Loucy (cell line): ENCODE results near the gene ALAS1.

ENCODE experiments used
- EZH2phosphoT487 ChIP-seq: fragments of 200-600 bp; IDR thresholded peaks from 2 replicates; pipeline ENCODE4 v1.6.1; 2018; ENCODE audit warnings: antibody characterized with exemption, mild to moderate bottlenecking, moderate library complexity, borderline replicate concordance
- TF ChIP-seq, protein P1 (sequence below): fragments of 200-600 bp; sonication (generic); conservative IDR thresholded peaks from 2 replicates; pipeline ENCODE4 v1.5.1; 2014; ENCODE audit warnings: mild to moderate bottlenecking, antibody characterized with exemption, low read length

DNA sequence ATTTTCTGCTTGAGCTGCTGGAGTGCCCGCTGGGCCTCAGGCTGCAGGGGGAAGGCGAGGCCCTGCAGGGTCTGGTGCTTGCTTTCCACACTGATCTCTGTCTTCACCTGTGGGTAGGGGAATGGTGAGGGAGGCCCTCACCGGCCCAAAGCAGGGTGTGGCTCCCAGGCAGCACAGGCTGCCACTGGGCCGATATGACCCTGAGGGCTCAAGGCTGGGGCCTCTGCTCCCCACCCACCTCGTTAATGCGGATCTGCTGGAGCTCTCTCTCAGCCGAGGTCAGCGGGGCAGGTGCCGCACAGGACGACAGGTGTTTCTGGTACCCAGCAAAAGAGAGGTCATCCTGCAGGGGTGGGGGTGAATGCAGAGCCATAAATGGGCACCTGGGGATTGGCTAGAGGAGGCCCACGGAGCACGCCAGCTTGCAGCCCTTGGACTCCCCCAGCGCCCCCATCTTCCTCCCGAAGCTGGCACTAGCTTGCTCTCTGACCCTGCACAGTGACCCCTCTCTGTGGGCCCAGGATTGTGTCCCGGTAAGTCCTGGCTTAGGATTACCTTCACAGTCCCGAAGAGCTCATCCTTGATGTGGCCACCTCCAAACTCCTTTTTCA, 33.0 kb downstream of the ALAS1 start:
- TF ChIP-seq, protein P1, sequence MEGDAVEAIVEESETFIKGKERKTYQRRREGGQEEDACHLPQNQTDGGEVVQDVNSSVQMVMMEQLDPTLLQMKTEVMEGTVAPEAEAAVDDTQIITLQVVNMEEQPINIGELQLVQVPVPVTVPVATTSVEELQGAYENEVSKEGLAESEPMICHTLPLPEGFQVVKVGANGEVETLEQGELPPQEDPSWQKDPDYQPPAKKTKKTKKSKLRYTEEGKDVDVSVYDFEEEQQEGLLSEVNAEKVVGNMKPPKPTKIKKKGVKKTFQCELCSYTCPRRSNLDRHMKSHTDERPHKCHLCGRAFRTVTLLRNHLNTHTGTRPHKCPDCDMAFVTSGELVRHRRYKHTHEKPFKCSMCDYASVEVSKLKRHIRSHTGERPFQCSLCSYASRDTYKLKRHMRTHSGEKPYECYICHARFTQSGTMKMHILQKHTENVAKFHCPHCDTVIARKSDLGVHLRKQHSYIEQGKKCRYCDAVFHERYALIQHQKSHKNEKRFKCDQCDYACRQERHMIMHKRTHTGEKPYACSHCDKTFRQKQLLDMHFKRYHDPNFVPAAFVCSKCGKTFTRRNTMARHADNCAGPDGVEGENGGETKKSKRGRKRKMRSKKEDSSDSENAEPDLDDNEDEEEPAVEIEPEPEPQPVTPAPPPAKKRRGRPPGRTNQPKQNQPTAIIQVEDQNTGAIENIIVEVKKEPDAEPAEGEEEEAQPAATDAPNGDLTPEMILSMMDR, result no peak
- TF ChIP-seq EZH2phosphoT487, result no peak
